ENCODE data around the gene ABCB10.

- TF ChIP-seq CTCF (IDR thresholded peaks at IDR 0.05) (no peak), POLR2A (IDR thresholded peaks at IDR 0.05) (no peak)
These were observed 8.8 kb upstream of the ABCB10 start for GRCh38 chr1:229567109-229567868.

All from lower leg skin (tissue), 3 donors.